Panc1 (cell line): ENCODE measurements around the gene HDHD3. TPM values are rescaled to one million over a fixed set of nuclear protein-coding genes. Genes with fewer than 3 reads are reported as not detected.
A peak's percentile ranks its signal among the peaks of the same experiment; 100 is the strongest.
"Not testable (repeated sequence)": the region's sequence is repeated elsewhere in the genome, so short reads cannot be mapped to it uniquely, and the experiment has no call there.

Experiments used
- ATAC-seq: fragments of 200-7000 bp; cut with Tn5 transposase; 2 replicates; pipeline ENCODE4 v1.9.1; 2020; ENCODE audit warnings: mild to moderate bottlenecking, moderate library complexity
- BruUV-seq: library from RNA; stranded (reverse); fragments of 400-500 nt; replicated peaks from 2 replicates; lab custom pipeline; 2021; lab: Mats Ljungman, UMichigan
- CTCF ChIA-PET: fragments of 300-600 bp; sonication (Branson Sonifier 250); formaldehyde crosslinking; loops from one replicate; lab custom pipeline; 2022; ENCODE audit warnings: antibody characterized with exemption; lab: Charles Lee
- POLR2A ChIA-PET: fragments of 300-600 bp; sonication (Branson Sonifier 250); formaldehyde crosslinking; loops from one replicate; lab custom pipeline; 2022; ENCODE audit warnings: antibody characterized with exemption; lab: Charles Lee
- DNase-seq: peaks from one replicate; pipeline ENCODE4 v3.0.0-alpha.2; 2010; ENCODE audit warnings: low read depth, low spot score
- H3K27ac ChIP-seq: 2 replicates; pipeline ENCODE4 v1.5.1; 2011; ENCODE audit warnings: mild to moderate bottlenecking, low read length, inconsistent platforms
- H3K27me3 ChIP-seq: fragments of 200-500 bp; sonication (Bioruptor generic); 2 replicates; pipeline ENCODE4 v1.6.0; 2014; ENCODE audit warnings: low read length, inconsistent platforms; ENCODE audit not compliant: control insufficient read depth, insufficient read depth
- H3K36me3 ChIP-seq: fragments of 200-500 bp; sonication (Bioruptor generic); 2 replicates; pipeline ENCODE4 v1.5.1; 2014; ENCODE audit warnings: inconsistent platforms, mild to moderate bottlenecking, low read length, moderate library complexity; ENCODE audit not compliant: control insufficient read depth, insufficient read depth
- H3K4me1 ChIP-seq: 2 replicates; pipeline ENCODE4 v1.5.1; 2011; ENCODE audit warnings: inconsistent platforms, mild to moderate bottlenecking, low read length, moderate library complexity; ENCODE audit not compliant: control insufficient read depth, insufficient read depth
- H3K4me3 ChIP-seq, 2 experiments: 2 replicates each; pipeline ENCODE4 v1.5.1; 2011 to 2012; ENCODE audit warnings: low read depth in 2 of 2, low read length in 2 of 2, mild to moderate bottlenecking in 2 of 2, inconsistent platforms in 1 of 2, moderate library complexity in 1 of 2
- H3K9me3 ChIP-seq: fragments of 200-500 bp; sonication (Bioruptor generic); 2 replicates; pipeline ENCODE4 v1.5.1; 2014; ENCODE audit warnings: low read depth, mild to moderate bottlenecking, inconsistent platforms, low read length, moderate library complexity; ENCODE audit not compliant: control insufficient read depth, insufficient read depth
- CTCF ChIP-seq: fragments of 450-650 bp; IDR thresholded peaks from 2 replicates; pipeline ENCODE4 v1.5.1; 2017; ENCODE audit warnings: mild to moderate bottlenecking
- POLR2AphosphoS5 ChIP-seq: IDR thresholded peaks from 2 replicates; pipeline ENCODE4 v1.6.1; 2012; ENCODE audit warnings: mild to moderate bottlenecking, low read depth, low read length, moderate library complexity
- in situ Hi-C: cut with HindIII; loops from 2 replicates; pipeline ENCODE4 v1.10.0; 2016; ENCODE audit warnings: low sequenced_read_pairs, low pct_unique_long_range_greater_than_20kb
- intact Hi-C: fragments of 100-400 bp; cut with micrococcal nuclease; formaldehyde crosslinking; loops from one replicate; pipeline ENCODE4 v1.10.0; 2022; ENCODE audit not compliant: unreplicated experiment
- total RNA-seq: library from RNA; stranded (reverse); gene quantifications from one replicate; pipeline ENCODE4 v1.2.1, GENCODE V29; 2021; ENCODE audit not compliant: unreplicated experiment

HDHD3 gene
- total RNA-seq, 1 experiment from 2014 or later = 14.5 TPM

GRCh38 chr9:113406873-113407511 lies 30.2 kb upstream of the HDHD3 start:
- H3K36me3 ChIP-seq, H3K4me1 ChIP-seq, H3K9me3 ChIP-seq, BruUV-seq, in situ Hi-C loops, H3K27me3 ChIP-seq, POLR2A ChIA-PET, H3K4me3 ChIP-seq, H3K27ac ChIP-seq: not testable (repeated sequence)
- peak; percentile 49; the same call in 1 of the 2 replicates for ATAC-seq
- CTCF ChIA-PET = interaction anchor here (1.0 kb wide), 1 partner anchor 132 kb away, joined by 4 read pairs; the partner anchor contains the start of gene CDC26
- intact Hi-C loops = loop anchor here (2.0 kb wide), 1 partner anchor 98 kb away; no protein-coding TSS in a partner anchor
- TF ChIP-seq CTCF = peak; percentile 84
- peak; percentile 46 for DNase-seq

GRCh38 chr9:113406353-113406752 lies 29.6 kb upstream of the HDHD3 start:
- H3K36me3 ChIP-seq, H3K27me3 ChIP-seq, H3K4me1 ChIP-seq, H3K9me3 ChIP-seq, BruUV-seq, in situ Hi-C loops, ATAC-seq, POLR2A ChIA-PET, DNase-seq, H3K4me3 ChIP-seq, H3K27ac ChIP-seq: not testable (repeated sequence)
- CTCF ChIA-PET = interaction anchor here (1.0 kb wide), 1 partner anchor 131 kb away, joined by 4 read pairs; the partner anchor contains the start of gene CDC26
- intact Hi-C loops = loop anchor here (2.0 kb wide), 1 partner anchor 98 kb away; no protein-coding TSS in a partner anchor

GRCh38 chr9:113403646-113404045 lies 26.9 kb upstream of the HDHD3 start:
- Histone ChIP-seq H3K4me3 (no peak overlapping the region), H3K27ac (no peak overlapping the region), H3K9me3 (no peaks in the 10 kb centered on the region), H3K4me1 (no peaks in the 10 kb centered on the region), H3K36me3 (peaks cover 2% of the 10 kb centered on the region), H3K27me3 (no peaks in the 10 kb centered on the region)
- TF ChIP-seq CTCF = no peak
- TF ChIP-seq POLR2AphosphoS5 = no peak
- BruUV-seq = no TSS peak
- intact Hi-C loops (no loop called here), in situ Hi-C loops (no loop called here)
- ATAC-seq (no peak), DNase-seq (no peak)
- ChIA-PET CTCF (no interaction called here), POLR2A (interaction anchor here (0.6 kb wide), 1 partner anchor 324 kb away, joined by 4 read pairs; no protein-coding TSS in a partner anchor)
